MCF 10A (cell line): Measurements from ENCODE around the gene DCDC2. TPM values are rescaled to one million over a fixed set of nuclear protein-coding genes. Genes with fewer than 3 reads are reported as not detected.
"Not testable (repeated sequence)": the region's sequence is repeated elsewhere in the genome, so short reads cannot be mapped to it uniquely, and the experiment has no call there.

Experiments used
- BruUV-seq: library from RNA; stranded (reverse); fragments of 400-500 nt; replicated peaks from 2 replicates; lab custom pipeline; 2021; lab: Mats Ljungman, UMichigan
- CTCF ChIA-PET: fragments of 300-600 bp; sonication (Branson Sonifier 250); formaldehyde crosslinking; extraction: SDS; loops from one replicate; lab custom pipeline; 2021; ENCODE audit warnings: antibody characterized with exemption, inconsistent platforms; lab: Yijun Ruan, JAX
- POLR2A ChIA-PET: fragments of 300-600, 350-650 bp; sonication (Branson Sonifier 250); formaldehyde crosslinking; extraction: SDS; loops from one replicate; lab custom pipeline; 2020; ENCODE audit warnings: antibody characterized with exemption, inconsistent platforms; lab: Yijun Ruan, JAX
- DNase-seq: peaks from one replicate; pipeline ENCODE4 v3.0.0-alpha.2; 2018; ENCODE audit not compliant: unreplicated experiment
- H3K27ac Mint-ChIP-seq: one replicate; pipeline ENCODE4 v1.8.0; 2022; ENCODE audit warnings: mild to moderate bottlenecking, low read depth, mixed read lengths; ENCODE audit not compliant: unreplicated experiment
- H3K27me3 Mint-ChIP-seq: one replicate; pipeline ENCODE4 v1.8.0; 2022; ENCODE audit warnings: mixed read lengths; ENCODE audit not compliant: insufficient read depth, unreplicated experiment
- H3K36me3 Mint-ChIP-seq: one replicate; pipeline ENCODE4 v1.8.0; 2022; ENCODE audit warnings: mild to moderate bottlenecking, moderate library complexity, mixed read lengths; ENCODE audit not compliant: insufficient read depth, unreplicated experiment
- H3K4me1 Mint-ChIP-seq: one replicate; pipeline ENCODE4 v1.8.0; 2022; ENCODE audit warnings: mixed read lengths; ENCODE audit not compliant: insufficient read depth, unreplicated experiment
- H3K4me3 Mint-ChIP-seq: one replicate; pipeline ENCODE4 v1.8.0; 2022; ENCODE audit warnings: mild to moderate bottlenecking, moderate library complexity, mixed read lengths; ENCODE audit not compliant: unreplicated experiment
- H3K9me3 Mint-ChIP-seq: one replicate; pipeline ENCODE4 v1.8.0; 2022; ENCODE audit warnings: mixed read lengths; ENCODE audit not compliant: unreplicated experiment
- CTCF ChIP-seq: fragments of 200-600 bp; IDR thresholded peaks from one replicate; pipeline ENCODE4 v1.8.0; 2022; ENCODE audit warnings: antibody characterized with exemption, mild to moderate bottlenecking; ENCODE audit not compliant: unreplicated experiment
- intact Hi-C: fragments of 100-400 bp; cut with micrococcal nuclease; formaldehyde crosslinking; loops from 2 replicates; pipeline ENCODE4 v1.14.1; 2022
- total RNA-seq: library from RNA; stranded (reverse); gene quantifications from 2 replicates; pipeline ENCODE4 v1.2.3, GENCODE V29; 2022

Gene DCDC2
- total RNA-seq, 1 experiment from 2014 or later = not detected

GRCh38 chr6:24306038-24306437, 51.8 kb downstream of the DCDC2 start:
- peaks cover 10% of the 10 kb centered on the region for H3K9me3 Mint-ChIP-seq
- ChIA-PET CTCF (no interaction called here), POLR2A (no interaction called here)
- H3K27me3 Mint-ChIP-seq = no peaks in the 10 kb centered on the region
- no peaks in the 10 kb centered on the region for H3K4me1 Mint-ChIP-seq
- no peak overlapping the region for H3K27ac Mint-ChIP-seq
- TF ChIP-seq CTCF = no peak
- no peaks in the 10 kb centered on the region for H3K36me3 Mint-ChIP-seq
- no peak overlapping the region for H3K4me3 Mint-ChIP-seq
- DNase-seq = no peak
- no TSS peak for BruUV-seq
- intact Hi-C loops = no loop called here

- POLR2A ChIA-PET = no interaction called here
- TF ChIP-seq CTCF = no peak
- no peaks in the 10 kb centered on the region for H3K27me3 Mint-ChIP-seq
- H3K4me1 Mint-ChIP-seq = no peaks in the 10 kb centered on the region
- BruUV-seq = no TSS peak
- intact Hi-C loops = no loop called here
- CTCF ChIA-PET = interaction anchor here (0.7 to 4.0 kb wide), 3 partner anchors 11 to 93 kb away, joined by 3 to 22 read pairs (median 3); no protein-coding TSS in a partner anchor
- no peak overlapping the region for H3K4me3 Mint-ChIP-seq
- H3K9me3 Mint-ChIP-seq = peaks cover 8% of the 10 kb centered on the region
- DNase-seq = no peak
- no peaks in the 10 kb centered on the region for H3K36me3 Mint-ChIP-seq
- H3K27ac Mint-ChIP-seq = no peak overlapping the region
These were observed 60.9 kb downstream of the DCDC2 start for GRCh38 chr6:24296944-24297343.

GRCh38 chr6:24293852-24294251, 64.0 kb downstream of the DCDC2 start:
- POLR2A ChIA-PET, H3K27me3 Mint-ChIP-seq, H3K27ac Mint-ChIP-seq, H3K36me3 Mint-ChIP-seq, H3K9me3 Mint-ChIP-seq, DNase-seq, H3K4me1 Mint-ChIP-seq, H3K4me3 Mint-ChIP-seq, BruUV-seq, intact Hi-C loops: not testable (repeated sequence)
- CTCF ChIA-PET = interaction anchor here (4.0 kb wide), 1 partner anchor 11 kb away, joined by 22 read pairs; no protein-coding TSS in a partner anchor

- ChIA-PET POLR2A (no interaction called here), CTCF (interaction anchor here (0.6 to 3.7 kb wide), 3 partner anchors 73 to 1606 kb away, joined by 3 to 25 read pairs (median 3); no protein-coding TSS in a partner anchor)
- no peak for TF ChIP-seq CTCF
- no peak overlapping the region for H3K27ac Mint-ChIP-seq
- H3K9me3 Mint-ChIP-seq = no peaks in the 10 kb centered on the region
- no peaks in the 10 kb centered on the region for H3K27me3 Mint-ChIP-seq
- DNase-seq = no peak
- no peaks in the 10 kb centered on the region for H3K4me1 Mint-ChIP-seq
- no TSS peak for BruUV-seq
- H3K36me3 Mint-ChIP-seq = no peaks in the 10 kb centered on the region
- intact Hi-C loops = no loop called here
- no peak overlapping the region for H3K4me3 Mint-ChIP-seq
These were observed 70.6 kb downstream of the DCDC2 start for GRCh38 chr6:24287239-24287638.
